ENCODE measurements around the gene GPATCH4. TPM values are rescaled to one million over a fixed set of nuclear protein-coding genes. Genes with fewer than 3 reads are reported as not detected.
A peak's percentile ranks its signal among the peaks of the same experiment; 100 is the strongest.

Gene GPATCH4
- 37.3 TPM for polyA plus RNA-seq (2013, experiment 1 of 4)
- 35.8 TPM for polyA plus RNA-seq (2013, experiment 2 of 4)
- polyA plus RNA-seq (2013, experiment 3 of 4) = 22.4 TPM
- 23.3 TPM for polyA plus RNA-seq (2013, experiment 4 of 4)

DNA sequence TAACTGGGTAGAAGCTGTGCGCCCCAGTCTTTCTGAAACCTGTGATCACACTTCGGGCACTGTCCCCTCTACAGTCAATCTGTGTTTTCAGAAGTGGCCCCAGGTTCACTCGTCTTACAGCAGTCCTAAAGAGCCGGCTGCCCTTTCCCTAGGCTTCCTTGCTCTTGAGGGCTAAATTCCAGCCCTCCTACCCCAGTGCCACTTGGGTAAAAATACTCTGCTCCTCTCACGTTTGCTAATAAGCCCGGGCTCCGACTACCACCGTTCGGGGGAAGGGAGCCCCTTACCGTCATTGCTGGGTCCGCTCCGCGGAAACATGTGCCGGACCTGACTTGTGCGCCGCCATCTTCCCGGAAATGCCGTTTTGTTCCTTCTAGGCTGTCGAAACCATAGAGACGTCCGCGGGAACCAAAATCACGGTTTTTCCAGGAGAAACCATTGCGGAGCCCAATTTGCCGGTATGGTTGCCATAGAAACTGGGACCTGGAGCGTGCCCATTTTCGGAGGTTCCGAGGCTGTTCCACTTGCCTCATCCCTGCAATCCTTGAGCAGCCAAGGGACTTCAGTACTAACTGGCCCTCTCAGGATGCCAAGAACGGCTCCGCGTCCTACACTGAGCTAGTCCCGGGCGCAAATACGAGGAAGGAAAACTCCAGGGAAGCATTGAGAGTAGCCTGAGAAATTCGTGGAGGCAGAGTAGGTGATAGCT is at the start of gene GPATCH4:
Gene GPATCH4 (minus strand): TSS at position 358 of the 709 bp plus-strand sequence.
- Histone ChIP-seq H3K27ac (ENCODE audit: insufficient read depth, low read depth, low read length, poor library complexity, severe bottlenecking) (peak within 1 kb of the TSS; percentile 68), H3K9me3 (ENCODE audit: control insufficient read depth, low read length) (no peaks in the 10 kb centered on the region), H3K36me3 (ENCODE audit: control insufficient read depth, insufficient read depth, low read length) (peaks cover 16% of the 10 kb centered on the region), H3K4me1 (ENCODE audit: control insufficient read depth, insufficient read depth, low read length) (peaks cover 4% of the 10 kb centered on the region), H3K4me3 (ENCODE audit: insufficient read depth, low read depth, low read length) (peak within 1 kb of the TSS; percentile 95), H3K27me3 (ENCODE audit: control insufficient read depth, insufficient read depth, low read length, poor library complexity, severe bottlenecking) (no peaks in the 10 kb centered on the region)
- WGBS, 2 experiments = 1% methylated on average over 35 of the region's 35 CpGs

DNA sequence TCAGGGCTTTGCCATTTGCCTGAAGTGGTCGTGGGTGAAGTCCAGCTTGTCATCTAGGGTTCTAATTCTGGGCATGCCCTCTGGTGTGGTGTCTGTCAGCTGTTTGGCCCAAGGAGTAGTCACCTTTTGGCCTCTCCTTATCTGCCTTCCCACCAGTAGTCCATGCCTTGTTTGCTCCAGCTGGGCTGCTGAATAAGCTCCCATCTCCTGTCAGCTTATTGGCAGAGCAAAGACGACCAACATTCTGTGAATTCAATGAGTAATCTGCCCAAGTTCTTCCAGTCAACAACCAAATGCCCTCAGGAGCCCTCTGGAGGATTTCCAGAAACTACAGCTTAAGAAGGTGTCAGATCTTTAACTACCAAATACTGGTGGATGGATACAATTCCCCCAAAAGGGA is 47.7 kb upstream of the GPATCH4 start:
- WGBS, 2 experiments = 36 to 38% methylated on average over 2 of the region's 2 CpGs
- Histone ChIP-seq H3K27me3 (ENCODE audit: control insufficient read depth, insufficient read depth, low read length, poor library complexity, severe bottlenecking) (peaks cover 88% of the 10 kb centered on the region), H3K36me3 (ENCODE audit: control insufficient read depth, insufficient read depth, low read length) (no peaks in the 10 kb centered on the region), H3K4me3 (ENCODE audit: insufficient read depth, low read depth, low read length) (no peak overlapping the region), H3K4me1 (ENCODE audit: control insufficient read depth, insufficient read depth, low read length) (no peaks in the 10 kb centered on the region), H3K9me3 (ENCODE audit: control insufficient read depth, low read length) (no peaks in the 10 kb centered on the region), H3K27ac (ENCODE audit: insufficient read depth, low read depth, low read length, poor library complexity, severe bottlenecking) (no peak overlapping the region)

DNA sequence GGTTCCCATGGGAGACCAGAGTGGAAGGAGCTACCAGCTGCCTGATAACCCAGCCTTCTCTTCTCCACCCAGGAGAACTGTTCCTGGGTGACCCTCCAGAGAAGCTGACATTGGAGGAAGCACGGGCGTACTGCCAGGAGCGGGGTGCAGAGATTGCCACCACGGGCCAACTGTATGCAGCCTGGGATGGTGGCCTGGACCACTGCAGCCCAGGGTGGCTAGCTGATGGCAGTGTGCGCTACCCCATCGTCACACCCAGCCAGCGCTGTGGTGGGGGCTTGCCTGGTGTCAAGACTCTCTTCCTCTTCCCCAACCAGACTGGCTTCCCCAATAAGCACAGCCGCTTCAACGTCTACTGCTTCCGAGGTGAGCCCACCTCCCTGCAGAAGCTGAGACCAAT is 47.2 kb upstream of the GPATCH4 start:
- no peaks in the 10 kb centered on the region for H3K36me3 ChIP-seq (ENCODE audit: control insufficient read depth, insufficient read depth, low read length)
- H3K9me3 ChIP-seq (ENCODE audit: control insufficient read depth, low read length) = no peaks in the 10 kb centered on the region
- H3K27ac ChIP-seq (ENCODE audit: insufficient read depth, low read depth, low read length, poor library complexity, severe bottlenecking) = no peak overlapping the region
- H3K4me1 ChIP-seq (ENCODE audit: control insufficient read depth, insufficient read depth, low read length) = no peaks in the 10 kb centered on the region
- WGBS, 2 experiments = 90 to 93% methylated on average over 10 of the region's 10 CpGs
- H3K4me3 ChIP-seq (ENCODE audit: insufficient read depth, low read depth, low read length) = no peak overlapping the region
- peaks cover 88% of the 10 kb centered on the region for H3K27me3 ChIP-seq (ENCODE audit: control insufficient read depth, insufficient read depth, low read length, poor library complexity, severe bottlenecking)

DNA sequence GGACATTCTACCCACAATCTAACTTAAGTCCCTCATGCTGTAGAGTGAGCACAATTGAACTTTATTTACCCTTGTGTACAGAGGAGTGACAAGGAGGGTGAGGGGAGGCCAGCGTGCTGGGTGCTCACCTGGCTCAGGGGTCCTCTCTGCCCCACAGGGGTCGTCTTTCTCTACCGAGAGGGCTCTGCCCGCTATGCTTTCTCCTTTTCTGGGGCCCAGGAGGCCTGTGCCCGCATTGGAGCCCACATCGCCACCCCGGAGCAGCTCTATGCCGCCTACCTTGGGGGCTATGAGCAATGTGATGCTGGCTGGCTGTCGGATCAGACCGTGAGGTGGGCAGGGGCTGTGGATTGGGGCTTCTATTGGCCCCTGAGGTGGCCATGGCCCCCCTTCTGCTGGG is 46.1 kb upstream of the GPATCH4 start:
- no peak overlapping the region for H3K27ac ChIP-seq (ENCODE audit: insufficient read depth, low read depth, low read length, poor library complexity, severe bottlenecking)
- peaks cover 5% of the 10 kb centered on the region for H3K4me1 ChIP-seq (ENCODE audit: control insufficient read depth, insufficient read depth, low read length)
- 89 to 90% methylated on average over 10 of the region's 10 CpGs for WGBS, 2 experiments
- H3K9me3 ChIP-seq (ENCODE audit: control insufficient read depth, low read length) = no peaks in the 10 kb centered on the region
- H3K4me3 ChIP-seq (ENCODE audit: insufficient read depth, low read depth, low read length) = no peak overlapping the region
- H3K36me3 ChIP-seq (ENCODE audit: control insufficient read depth, insufficient read depth, low read length) = no peaks in the 10 kb centered on the region
- peaks cover 92% of the 10 kb centered on the region for H3K27me3 ChIP-seq (ENCODE audit: control insufficient read depth, insufficient read depth, low read length, poor library complexity, severe bottlenecking)

DNA sequence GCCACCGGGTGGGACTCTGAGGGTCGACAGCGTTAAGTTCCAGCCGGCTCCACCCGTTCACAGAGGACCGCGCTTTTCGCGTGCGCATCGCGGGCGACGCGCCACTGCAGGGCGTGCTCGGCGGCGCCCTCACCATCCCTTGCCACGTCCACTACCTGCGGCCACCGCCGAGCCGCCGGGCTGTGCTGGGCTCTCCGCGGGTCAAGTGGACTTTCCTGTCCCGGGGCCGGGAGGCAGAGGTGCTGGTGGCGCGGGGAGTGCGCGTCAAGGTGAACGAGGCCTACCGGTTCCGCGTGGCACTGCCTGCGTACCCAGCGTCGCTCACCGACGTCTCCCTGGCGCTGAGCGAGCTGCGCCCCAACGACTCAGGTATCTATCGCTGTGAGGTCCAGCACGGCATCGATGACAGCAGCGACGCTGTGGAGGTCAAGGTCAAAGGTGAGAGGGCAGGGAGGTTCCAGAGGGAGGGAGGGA is 45.5 kb upstream of the GPATCH4 start:
- Histone ChIP-seq H3K36me3 (ENCODE audit: control insufficient read depth, insufficient read depth, low read length) (no peaks in the 10 kb centered on the region), H3K4me1 (ENCODE audit: control insufficient read depth, insufficient read depth, low read length) (peaks cover 5% of the 10 kb centered on the region), H3K4me3 (ENCODE audit: insufficient read depth, low read depth, low read length) (no peak overlapping the region), H3K27ac (ENCODE audit: insufficient read depth, low read depth, low read length, poor library complexity, severe bottlenecking) (no peak overlapping the region), H3K9me3 (ENCODE audit: control insufficient read depth, low read length) (no peaks in the 10 kb centered on the region), H3K27me3 (ENCODE audit: control insufficient read depth, insufficient read depth, low read length, poor library complexity, severe bottlenecking) (peaks cover 92% of the 10 kb centered on the region)
- 91 to 92% methylated on average over 51 of the region's 51 CpGs for WGBS, 2 experiments

DNA sequence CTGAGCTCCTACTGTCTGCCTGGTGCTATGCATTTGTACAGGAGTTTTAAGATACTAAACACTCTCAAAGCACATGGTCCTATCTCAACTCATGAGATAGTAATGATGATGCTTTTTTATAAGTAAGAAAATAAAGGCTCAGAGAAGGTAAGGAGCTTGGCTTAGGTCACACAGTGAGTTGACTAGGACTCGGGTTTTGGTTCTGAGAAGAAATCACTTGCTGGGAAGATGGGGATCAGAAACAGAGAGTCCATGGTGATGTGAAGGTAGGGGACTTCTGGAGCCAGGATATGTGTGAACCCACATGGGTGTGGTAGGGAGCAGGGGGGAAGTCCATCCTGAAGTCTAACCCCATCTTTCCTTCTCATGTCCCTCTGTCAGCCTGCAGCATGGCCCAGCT is 44.4 kb upstream of the GPATCH4 start:
- Histone ChIP-seq H3K4me3 (ENCODE audit: insufficient read depth, low read depth, low read length) (no peak overlapping the region), H3K9me3 (ENCODE audit: control insufficient read depth, low read length) (no peaks in the 10 kb centered on the region), H3K27me3 (ENCODE audit: control insufficient read depth, insufficient read depth, low read length, poor library complexity, severe bottlenecking) (peaks cover 92% of the 10 kb centered on the region), H3K27ac (ENCODE audit: insufficient read depth, low read depth, low read length, poor library complexity, severe bottlenecking) (no peak overlapping the region), H3K4me1 (ENCODE audit: control insufficient read depth, insufficient read depth, low read length) (peaks cover 10% of the 10 kb centered on the region), H3K36me3 (ENCODE audit: control insufficient read depth, insufficient read depth, low read length) (no peaks in the 10 kb centered on the region)
- 97 to 100% methylated on average over 1 of the region's 1 CpG for WGBS, 2 experiments

DNA sequence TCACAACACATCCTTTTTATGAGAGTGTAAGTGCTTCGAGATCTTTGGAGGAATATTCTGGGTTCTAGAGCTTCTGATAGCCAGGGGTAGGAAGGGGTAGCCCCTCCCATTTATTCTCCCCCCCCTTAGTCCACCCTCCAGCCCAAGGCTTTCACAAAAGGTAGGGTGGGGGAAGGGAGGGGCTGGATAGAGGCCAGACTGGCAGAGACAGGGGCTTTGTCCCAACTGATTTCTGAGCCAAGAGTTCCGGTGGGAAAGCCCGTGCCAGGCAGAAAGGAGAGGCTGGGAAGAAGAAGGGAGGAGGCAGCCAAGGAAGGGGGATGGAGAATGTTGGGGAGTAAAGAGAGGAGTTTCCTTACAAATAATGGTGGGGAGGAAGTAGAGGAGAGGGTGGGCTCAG is 43.8 kb upstream of the GPATCH4 start:
- H3K27me3 ChIP-seq (ENCODE audit: control insufficient read depth, insufficient read depth, low read length, poor library complexity, severe bottlenecking) = peaks cover 92% of the 10 kb centered on the region
- H3K9me3 ChIP-seq (ENCODE audit: control insufficient read depth, low read length) = no peaks in the 10 kb centered on the region
- H3K36me3 ChIP-seq (ENCODE audit: control insufficient read depth, insufficient read depth, low read length) = no peaks in the 10 kb centered on the region
- WGBS, 2 experiments = 81% methylated on average over 2 of the region's 3 CpGs
- peaks cover 10% of the 10 kb centered on the region for H3K4me1 ChIP-seq (ENCODE audit: control insufficient read depth, insufficient read depth, low read length)
- H3K27ac ChIP-seq (ENCODE audit: insufficient read depth, low read depth, low read length, poor library complexity, severe bottlenecking) = no peak overlapping the region
- H3K4me3 ChIP-seq (ENCODE audit: insufficient read depth, low read depth, low read length) = no peak overlapping the region

DNA sequence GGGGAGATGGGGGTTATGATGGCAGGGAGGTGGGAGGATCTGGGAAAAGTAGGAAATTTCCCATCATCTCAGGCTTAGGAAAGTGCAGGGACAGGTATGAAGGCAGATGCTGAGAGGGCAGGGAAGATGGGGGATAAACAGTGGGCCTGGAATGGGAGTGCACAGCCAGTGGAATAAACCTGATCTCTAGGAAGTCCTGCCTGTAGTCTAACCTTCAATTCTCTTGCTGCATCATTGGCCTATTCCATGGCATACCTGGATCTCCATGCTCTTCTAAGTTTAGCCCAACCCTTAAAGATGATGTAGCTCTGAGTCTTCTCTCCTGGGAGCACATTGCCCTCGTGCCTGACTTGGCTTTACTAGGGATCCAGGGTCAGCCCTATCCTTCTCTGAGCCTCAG is 43.4 kb upstream of the GPATCH4 start:
- Histone ChIP-seq H3K36me3 (ENCODE audit: control insufficient read depth, insufficient read depth, low read length) (no peaks in the 10 kb centered on the region), H3K4me1 (ENCODE audit: control insufficient read depth, insufficient read depth, low read length) (peaks cover 10% of the 10 kb centered on the region), H3K27ac (ENCODE audit: insufficient read depth, low read depth, low read length, poor library complexity, severe bottlenecking) (no peak overlapping the region), H3K27me3 (ENCODE audit: control insufficient read depth, insufficient read depth, low read length, poor library complexity, severe bottlenecking) (peaks cover 93% of the 10 kb centered on the region), H3K4me3 (ENCODE audit: insufficient read depth, low read depth, low read length) (no peak overlapping the region), H3K9me3 (ENCODE audit: control insufficient read depth, low read length) (no peaks in the 10 kb centered on the region)
- WGBS, 2 experiments = 73 to 85% methylated on average over 1 of the region's 1 CpG

DNA sequence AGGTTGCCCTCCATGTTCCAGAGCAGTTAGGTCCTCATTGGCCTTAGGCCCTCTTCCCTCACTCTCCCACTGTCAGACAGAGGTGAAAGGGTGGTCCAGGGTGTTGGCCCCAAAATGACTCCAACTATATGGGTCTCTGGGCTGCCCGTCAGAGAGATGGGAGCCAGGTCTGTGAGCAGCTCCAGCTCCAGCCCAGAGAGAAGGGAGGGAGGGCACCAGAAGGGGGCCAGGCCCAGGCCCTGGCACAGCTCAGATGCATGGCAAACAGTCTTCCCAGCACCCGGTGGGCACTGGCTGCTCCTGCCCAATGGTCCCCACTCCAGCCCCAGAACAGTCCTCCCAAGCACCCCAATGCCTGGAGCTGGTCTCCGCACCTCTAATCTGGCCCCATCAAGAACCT is 42.9 kb upstream of the GPATCH4 start:
- H3K4me1 ChIP-seq (ENCODE audit: control insufficient read depth, insufficient read depth, low read length) = peaks cover 10% of the 10 kb centered on the region
- 89 to 90% methylated on average over 3 of the region's 3 CpGs for WGBS, 2 experiments
- H3K9me3 ChIP-seq (ENCODE audit: control insufficient read depth, low read length) = no peaks in the 10 kb centered on the region
- no peak overlapping the region for H3K4me3 ChIP-seq (ENCODE audit: insufficient read depth, low read depth, low read length)
- H3K27me3 ChIP-seq (ENCODE audit: control insufficient read depth, insufficient read depth, low read length, poor library complexity, severe bottlenecking) = peaks cover 93% of the 10 kb centered on the region
- H3K36me3 ChIP-seq (ENCODE audit: control insufficient read depth, insufficient read depth, low read length) = no peaks in the 10 kb centered on the region
- no peak overlapping the region for H3K27ac ChIP-seq (ENCODE audit: insufficient read depth, low read depth, low read length, poor library complexity, severe bottlenecking)

DNA sequence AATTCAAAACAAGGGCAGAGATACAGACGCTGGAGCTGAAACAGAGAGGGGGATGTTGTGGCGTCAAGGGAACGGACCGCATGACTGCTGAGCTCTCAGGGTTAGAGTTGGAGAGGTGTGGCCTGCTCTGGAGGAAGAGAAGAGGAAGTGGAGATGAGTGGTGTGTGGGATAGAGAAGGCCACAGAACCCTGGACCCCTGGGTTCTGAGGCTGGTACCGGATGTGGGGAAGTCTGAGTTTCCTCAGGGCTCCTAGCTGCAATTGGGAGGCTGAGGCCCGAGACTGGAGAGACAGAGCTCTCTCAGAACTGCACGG is 42.5 kb upstream of the GPATCH4 start:
- Histone ChIP-seq H3K9me3 (ENCODE audit: control insufficient read depth, low read length) (no peaks in the 10 kb centered on the region), H3K27me3 (ENCODE audit: control insufficient read depth, insufficient read depth, low read length, poor library complexity, severe bottlenecking) (peaks cover 93% of the 10 kb centered on the region)
- 87 to 88% methylated on average over 7 of the region's 7 CpGs for WGBS, 2 experiments

More for the DNA sequence above, 42.5 kb upstream of the GPATCH4 start:
- Histone ChIP-seq H3K27ac (ENCODE audit: insufficient read depth, low read depth, low read length, poor library complexity, severe bottlenecking) (no peak overlapping the region), H3K36me3 (ENCODE audit: control insufficient read depth, insufficient read depth, low read length) (no peaks in the 10 kb centered on the region), H3K4me3 (ENCODE audit: insufficient read depth, low read depth, low read length) (no peak overlapping the region), H3K4me1 (ENCODE audit: control insufficient read depth, insufficient read depth, low read length) (peaks cover 10% of the 10 kb centered on the region)

Data from ectodermal cell (in vitro differentiated cells).